GM12864 (cell line): Measurements from ENCODE around the gene HSDL1.

Experiments
- DNase-seq: peaks from one replicate; pipeline ENCODE4 v3.0.0-alpha.2; 2011; ENCODE audit warnings: low read depth
- H3K4me3 ChIP-seq: 2 replicates; pipeline ENCODE4 v1.5.1; 2011; ENCODE audit warnings: mild to moderate bottlenecking, low read depth, low read length, control low read depth
- TF ChIP-seq, protein P1 (sequence below): IDR thresholded peaks from 2 replicates; pipeline ENCODE4 v1.5.1; 2011; ENCODE audit warnings: low read depth, mild to moderate bottlenecking, moderate library complexity, low read length, control low read depth, inconsistent platforms; ENCODE audit errors: missing control alignments

Gene HSDL1

DNA sequence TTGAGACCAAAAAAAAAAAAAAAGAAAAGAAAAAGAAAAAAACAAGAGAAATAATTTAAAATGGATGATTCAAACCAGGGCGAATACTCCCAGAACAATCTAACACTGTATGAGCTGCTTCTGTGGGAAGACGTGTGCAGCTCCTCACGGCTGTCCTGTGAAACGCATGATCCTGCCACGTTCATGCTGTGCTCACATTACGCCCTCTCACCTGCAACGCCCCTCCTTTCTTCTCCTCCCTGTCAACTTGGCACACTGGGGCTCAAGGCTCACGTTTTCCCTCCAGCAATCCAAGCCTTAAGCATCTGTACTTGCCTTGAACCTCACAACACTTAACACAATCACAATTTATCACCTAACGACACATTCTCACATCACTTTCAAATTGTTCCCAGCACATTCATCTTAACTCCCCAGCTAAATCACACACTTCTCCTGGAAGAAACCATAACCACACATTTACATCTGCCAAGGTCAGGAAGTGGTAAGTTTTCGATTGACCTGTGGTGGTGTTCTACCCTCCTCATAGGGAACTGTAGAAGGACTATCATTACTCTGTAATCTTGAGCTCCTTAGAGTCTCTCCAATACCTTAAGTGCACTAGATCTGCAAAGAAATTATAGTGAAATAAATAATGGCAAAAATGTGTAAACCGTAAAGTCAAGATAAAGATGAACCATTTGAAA is 57.4 kb downstream of the HSDL1 start:
- TF ChIP-seq, protein P1, sequence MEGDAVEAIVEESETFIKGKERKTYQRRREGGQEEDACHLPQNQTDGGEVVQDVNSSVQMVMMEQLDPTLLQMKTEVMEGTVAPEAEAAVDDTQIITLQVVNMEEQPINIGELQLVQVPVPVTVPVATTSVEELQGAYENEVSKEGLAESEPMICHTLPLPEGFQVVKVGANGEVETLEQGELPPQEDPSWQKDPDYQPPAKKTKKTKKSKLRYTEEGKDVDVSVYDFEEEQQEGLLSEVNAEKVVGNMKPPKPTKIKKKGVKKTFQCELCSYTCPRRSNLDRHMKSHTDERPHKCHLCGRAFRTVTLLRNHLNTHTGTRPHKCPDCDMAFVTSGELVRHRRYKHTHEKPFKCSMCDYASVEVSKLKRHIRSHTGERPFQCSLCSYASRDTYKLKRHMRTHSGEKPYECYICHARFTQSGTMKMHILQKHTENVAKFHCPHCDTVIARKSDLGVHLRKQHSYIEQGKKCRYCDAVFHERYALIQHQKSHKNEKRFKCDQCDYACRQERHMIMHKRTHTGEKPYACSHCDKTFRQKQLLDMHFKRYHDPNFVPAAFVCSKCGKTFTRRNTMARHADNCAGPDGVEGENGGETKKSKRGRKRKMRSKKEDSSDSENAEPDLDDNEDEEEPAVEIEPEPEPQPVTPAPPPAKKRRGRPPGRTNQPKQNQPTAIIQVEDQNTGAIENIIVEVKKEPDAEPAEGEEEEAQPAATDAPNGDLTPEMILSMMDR, result no peak
- no peak for DNase-seq
- no peak overlapping the region for H3K4me3 ChIP-seq

DNA sequence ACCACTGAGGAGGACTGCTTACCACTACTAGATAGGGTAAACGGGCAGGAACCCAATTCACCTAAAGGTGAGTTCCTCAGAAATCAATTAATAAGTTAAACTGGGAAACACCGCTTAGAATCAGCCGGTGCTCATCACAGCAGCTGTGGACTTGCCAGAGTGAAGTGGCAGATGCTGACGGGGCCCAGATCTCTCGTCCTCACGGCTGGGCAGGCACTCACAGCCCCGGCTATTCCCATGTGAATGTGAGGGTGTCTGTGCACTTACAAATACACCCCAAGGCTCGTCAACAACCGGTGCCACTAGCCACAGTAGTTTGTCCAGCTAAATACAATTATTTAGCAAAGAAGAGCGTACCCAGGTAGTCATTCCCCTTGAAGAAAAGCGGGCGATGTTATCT is 58.0 kb downstream of the HSDL1 start:
- no peak overlapping the region for H3K4me3 ChIP-seq
- TF ChIP-seq, protein P1, result no peak
- DNase-seq, result no peak

DNA sequence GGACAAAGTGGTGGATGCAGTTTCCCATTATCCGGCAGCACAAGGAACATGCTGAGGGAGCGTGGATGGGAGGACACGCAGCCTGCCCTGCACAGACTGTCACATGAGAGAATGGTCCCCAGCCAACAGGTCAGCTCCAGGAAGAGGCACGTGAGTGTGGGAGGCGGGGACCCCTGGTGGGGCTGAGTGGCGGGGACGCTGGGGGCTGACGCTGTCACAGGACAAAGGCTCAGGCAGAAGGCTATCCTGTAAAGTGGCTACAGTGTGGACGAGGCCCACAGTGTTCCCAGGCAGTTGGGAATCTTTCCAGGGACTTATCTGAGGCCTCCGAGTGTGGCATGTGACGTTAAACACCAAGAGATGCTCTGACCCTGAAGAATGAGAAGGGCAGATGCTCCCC is 58.6 kb downstream of the HSDL1 start:
- H3K4me3 ChIP-seq, result no peak overlapping the region
- DNase-seq, result no peak
- TF ChIP-seq, protein P1, result no peak

DNA sequence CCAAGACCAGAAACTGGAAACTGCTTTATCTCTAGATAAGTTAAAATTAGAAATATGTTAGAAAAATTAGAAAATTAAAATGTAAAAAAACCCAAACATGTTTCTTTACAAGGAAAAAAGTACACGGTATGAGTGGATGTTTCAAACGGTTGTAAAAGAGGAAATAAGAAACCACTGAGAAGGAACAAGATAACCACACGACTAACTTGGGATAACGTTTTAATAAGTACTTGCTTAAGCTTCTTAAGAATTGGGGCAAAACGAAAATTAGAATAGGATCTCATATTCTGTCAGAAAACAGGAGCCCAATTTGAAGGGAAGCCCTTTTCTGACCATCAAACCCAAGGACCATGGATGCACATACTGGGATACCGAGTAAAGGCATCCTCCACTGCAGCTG is 59.2 kb downstream of the HSDL1 start:
- H3K4me3 ChIP-seq, result no peak overlapping the region
- TF ChIP-seq, protein P1, result no peak
- peak; percentile 29 for DNase-seq

DNA sequence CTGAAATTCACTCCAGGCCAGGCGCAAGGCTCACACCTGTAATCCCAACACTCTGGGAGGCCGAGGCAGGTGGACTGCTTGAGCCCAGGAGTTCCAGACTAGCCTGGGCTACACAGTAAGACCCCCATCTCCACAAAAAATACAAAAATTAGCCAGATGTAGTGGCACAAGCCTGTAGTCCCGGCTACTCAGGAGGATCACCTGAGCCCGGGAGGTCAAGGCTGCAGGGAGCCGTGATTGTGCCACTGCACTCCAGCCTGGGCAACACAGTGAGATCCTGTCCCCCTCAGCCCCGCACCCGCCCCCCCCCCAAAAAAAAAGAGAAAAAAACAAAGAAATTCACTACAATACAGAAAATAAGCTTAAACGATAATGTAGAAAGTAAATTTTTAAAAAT is 59.7 kb downstream of the HSDL1 start:
- no peak for DNase-seq
- TF ChIP-seq, protein P1, result no peak
- no peak overlapping the region for H3K4me3 ChIP-seq

DNA sequence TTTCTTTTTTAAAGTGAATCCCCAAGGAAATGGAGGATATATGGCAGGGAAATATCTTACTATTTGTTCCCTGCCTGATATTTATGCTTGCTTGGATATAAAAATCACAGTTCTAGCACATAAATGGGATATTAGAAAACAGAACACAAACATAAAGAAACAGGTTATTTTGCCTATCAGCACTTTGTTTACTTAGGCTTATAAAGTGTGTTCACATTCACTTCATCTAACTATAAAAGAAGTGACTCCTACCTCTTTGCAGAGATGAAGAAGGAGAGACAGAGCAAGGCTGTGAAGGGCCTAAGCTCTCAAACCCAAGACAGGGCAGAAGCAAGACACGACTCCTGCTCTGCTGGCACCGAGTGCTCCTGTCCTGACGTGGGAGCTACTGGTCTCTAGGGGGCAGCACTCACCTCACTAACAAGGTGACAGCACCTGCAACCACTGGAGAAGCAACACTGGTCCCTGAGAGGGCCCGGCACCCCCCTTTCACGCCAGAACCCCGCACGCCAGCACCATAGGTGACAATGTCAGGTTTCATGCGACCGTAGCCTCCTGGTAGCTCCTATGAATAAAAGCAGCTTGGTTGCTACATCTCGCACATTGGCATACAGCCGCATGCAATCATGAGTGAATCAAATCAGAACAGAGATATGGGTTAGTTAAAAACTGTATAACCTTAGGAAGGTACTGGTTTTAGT is 60.3 kb downstream of the HSDL1 start:
- DNase-seq, result peak; percentile 60
- no peak overlapping the region for H3K4me3 ChIP-seq
- TF ChIP-seq, protein P1, result peak; percentile 93
